ENCODE measurements around the gene CDH4. TPM values are rescaled to one million over a fixed set of nuclear protein-coding genes. Genes with fewer than 3 reads are reported as not detected.

Gene CDH4
- total RNA-seq, 1 donor from 2014 or later = 3.2 TPM

DNA sequence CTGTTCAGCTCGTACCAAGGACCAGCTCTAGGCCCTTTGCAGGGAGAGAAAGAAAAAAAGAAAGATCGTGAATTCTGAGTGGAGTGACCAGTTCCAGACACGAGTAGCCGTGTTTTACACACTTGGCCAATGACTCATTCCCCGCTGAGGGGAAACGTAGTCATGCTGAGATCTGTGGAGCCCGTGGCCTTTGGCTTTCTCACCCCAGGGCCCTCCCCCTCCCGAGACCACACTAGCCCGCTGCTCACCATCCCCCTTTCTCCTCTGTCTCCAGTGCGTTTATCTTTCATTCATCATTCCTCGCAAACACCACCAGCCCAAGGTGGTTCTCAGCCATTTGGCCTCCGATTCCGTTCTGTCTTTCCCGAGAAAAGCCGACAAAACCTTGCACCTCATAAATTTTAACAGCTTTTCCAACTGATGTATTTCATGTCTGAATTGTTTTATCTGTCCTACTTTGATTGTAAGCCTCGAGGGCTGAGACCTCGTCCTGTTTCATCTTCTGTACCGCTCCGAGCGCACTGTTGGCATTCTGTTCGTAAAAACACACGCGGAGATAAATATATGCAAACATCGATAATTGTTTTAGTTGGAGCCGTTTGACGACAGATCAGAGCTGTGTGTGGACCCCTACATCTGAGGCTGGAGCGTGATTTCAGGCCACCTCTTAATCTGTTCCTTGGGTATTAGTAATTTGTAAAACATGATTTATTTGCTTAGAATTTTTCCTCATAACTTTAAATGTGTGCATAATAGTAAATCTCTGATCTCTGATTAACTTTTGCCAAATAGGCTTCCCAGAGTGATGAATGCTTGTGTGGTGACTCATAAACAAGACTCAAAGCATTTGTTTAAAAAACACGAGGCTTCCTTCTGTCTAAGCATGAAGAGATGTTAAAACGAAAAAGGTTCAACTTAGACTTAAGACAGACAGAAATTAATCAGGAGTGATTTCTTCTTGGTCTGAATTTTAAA is 336.6 kb downstream of the CDH4 start:
- Histone ChIP-seq H3K4me1 (ENCODE audit: insufficient read depth, low read length) (peaks cover 20% of the 10 kb centered on the region), H2AFZ (ENCODE audit: low read depth, low read length) (peak overlapping the region; percentile 7), H4K20me1 (ENCODE audit: insufficient read depth, low read length) (no peaks in the 10 kb centered on the region), H3K4me2 (ENCODE audit: low read length) (peak overlapping the region; percentile 87), H3K27ac (ENCODE audit: low read depth, low read length) (peak overlapping the region; percentile 83), H3K36me3 (ENCODE audit: insufficient read depth, low read length) (no peaks in the 10 kb centered on the region), H3K27me3 (ENCODE audit: insufficient read depth, low read length) (no peaks in the 10 kb centered on the region), H3K9me3 (ENCODE audit: insufficient read depth, low read depth, low read length) (peaks cover 16% of the 10 kb centered on the region), H3K4me3 (ENCODE audit: insufficient read depth, low read depth, low read length) (peak overlapping the region; percentile 37), H3K9ac (ENCODE audit: low read length) (peak overlapping the region; percentile 75), H3K79me2 (ENCODE audit: insufficient read depth, low read length) (no peaks in the 10 kb centered on the region)
- peaks cover 23% of the 10 kb centered on the region for H3K4me1 Mint-ChIP-seq (ENCODE audit: low read depth, unreplicated experiment)
- H3K27ac Mint-ChIP-seq (ENCODE audit: unreplicated experiment) = peak overlapping the region; percentile 70
- TF ChIP-seq, protein P1, sequence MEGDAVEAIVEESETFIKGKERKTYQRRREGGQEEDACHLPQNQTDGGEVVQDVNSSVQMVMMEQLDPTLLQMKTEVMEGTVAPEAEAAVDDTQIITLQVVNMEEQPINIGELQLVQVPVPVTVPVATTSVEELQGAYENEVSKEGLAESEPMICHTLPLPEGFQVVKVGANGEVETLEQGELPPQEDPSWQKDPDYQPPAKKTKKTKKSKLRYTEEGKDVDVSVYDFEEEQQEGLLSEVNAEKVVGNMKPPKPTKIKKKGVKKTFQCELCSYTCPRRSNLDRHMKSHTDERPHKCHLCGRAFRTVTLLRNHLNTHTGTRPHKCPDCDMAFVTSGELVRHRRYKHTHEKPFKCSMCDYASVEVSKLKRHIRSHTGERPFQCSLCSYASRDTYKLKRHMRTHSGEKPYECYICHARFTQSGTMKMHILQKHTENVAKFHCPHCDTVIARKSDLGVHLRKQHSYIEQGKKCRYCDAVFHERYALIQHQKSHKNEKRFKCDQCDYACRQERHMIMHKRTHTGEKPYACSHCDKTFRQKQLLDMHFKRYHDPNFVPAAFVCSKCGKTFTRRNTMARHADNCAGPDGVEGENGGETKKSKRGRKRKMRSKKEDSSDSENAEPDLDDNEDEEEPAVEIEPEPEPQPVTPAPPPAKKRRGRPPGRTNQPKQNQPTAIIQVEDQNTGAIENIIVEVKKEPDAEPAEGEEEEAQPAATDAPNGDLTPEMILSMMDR (IDR thresholded peaks at IDR 0.05; ENCODE audit: insufficient read depth, low read depth, low read length) = no peak
- no peak for TF ChIP-seq EZH2 (IDR thresholded peaks at IDR 0.05; ENCODE audit: insufficient read depth, low read length)
- FAIRE-seq (peak; percentile 73), DNase-seq (ENCODE audit: low read depth) (peak; percentile 93)
- H3K27me3 Mint-ChIP-seq (ENCODE audit: low read depth, unreplicated experiment) = peaks cover 3% of the 10 kb centered on the region
- H3K9me3 Mint-ChIP-seq (ENCODE audit: unreplicated experiment) = peaks cover 3% of the 10 kb centered on the region
- H3K4me3 Mint-ChIP-seq (ENCODE audit: unreplicated experiment) = no peak overlapping the region
- no peaks in the 10 kb centered on the region for H3K36me3 Mint-ChIP-seq (ENCODE audit: low read depth, unreplicated experiment)

DNA sequence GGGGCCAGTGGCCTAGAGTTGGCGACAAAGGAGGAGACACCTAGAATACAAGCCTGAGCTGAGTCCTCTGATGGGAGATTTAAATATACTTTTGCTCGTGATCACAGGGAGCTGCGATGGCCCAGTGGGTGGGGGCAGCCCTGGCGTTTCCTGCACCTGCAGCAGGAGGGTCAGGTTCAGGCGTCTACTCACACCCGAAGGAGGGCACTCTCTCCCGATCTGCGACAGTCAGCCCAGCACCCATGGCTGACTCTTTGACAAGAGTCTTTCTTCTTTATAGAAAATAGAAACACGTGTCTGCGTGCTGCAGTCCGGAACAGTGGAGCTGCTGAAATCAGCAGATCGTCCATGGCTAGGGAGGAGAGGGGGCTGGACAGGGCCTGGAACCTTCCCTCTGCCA is 338.2 kb downstream of the CDH4 start:
- peaks cover 16% of the 10 kb centered on the region for H3K9me3 ChIP-seq (ENCODE audit: insufficient read depth, low read depth, low read length)
- Mint-ChIP-seq H3K4me3 (ENCODE audit: unreplicated experiment) (no peak overlapping the region), H3K27me3 (ENCODE audit: low read depth, unreplicated experiment) (no peaks in the 10 kb centered on the region), H3K27ac (ENCODE audit: unreplicated experiment) (no peak overlapping the region), H3K4me1 (ENCODE audit: low read depth, unreplicated experiment) (peaks cover 19% of the 10 kb centered on the region), H3K9me3 (ENCODE audit: unreplicated experiment) (peaks cover 3% of the 10 kb centered on the region), H3K36me3 (ENCODE audit: low read depth, unreplicated experiment) (peaks cover under 1% of the 10 kb centered on the region)
- no peak for TF ChIP-seq EZH2 (IDR thresholded peaks at IDR 0.05; ENCODE audit: insufficient read depth, low read length)
- TF ChIP-seq, protein P1 (IDR thresholded peaks at IDR 0.05; ENCODE audit: insufficient read depth, low read depth, low read length) = no peak
- no peak overlapping the region for H2AFZ ChIP-seq (ENCODE audit: low read depth, low read length)
- no peaks in the 10 kb centered on the region for H3K79me2 ChIP-seq (ENCODE audit: insufficient read depth, low read length)
- no peak overlapping the region for H3K4me3 ChIP-seq (ENCODE audit: insufficient read depth, low read depth, low read length)
- H3K4me2 ChIP-seq (ENCODE audit: low read length) = no peak overlapping the region
- no peaks in the 10 kb centered on the region for H4K20me1 ChIP-seq (ENCODE audit: insufficient read depth, low read length)
- FAIRE-seq (no peak), DNase-seq (ENCODE audit: low read depth) (no peak)
- no peak overlapping the region for H3K27ac ChIP-seq (ENCODE audit: low read depth, low read length)
- H3K27me3 ChIP-seq (ENCODE audit: insufficient read depth, low read length) = no peaks in the 10 kb centered on the region
- H3K36me3 ChIP-seq (ENCODE audit: insufficient read depth, low read length) = no peaks in the 10 kb centered on the region
- no peak overlapping the region for H3K9ac ChIP-seq (ENCODE audit: low read length)
- H3K4me1 ChIP-seq (ENCODE audit: insufficient read depth, low read length) = peaks cover 20% of the 10 kb centered on the region

DNA sequence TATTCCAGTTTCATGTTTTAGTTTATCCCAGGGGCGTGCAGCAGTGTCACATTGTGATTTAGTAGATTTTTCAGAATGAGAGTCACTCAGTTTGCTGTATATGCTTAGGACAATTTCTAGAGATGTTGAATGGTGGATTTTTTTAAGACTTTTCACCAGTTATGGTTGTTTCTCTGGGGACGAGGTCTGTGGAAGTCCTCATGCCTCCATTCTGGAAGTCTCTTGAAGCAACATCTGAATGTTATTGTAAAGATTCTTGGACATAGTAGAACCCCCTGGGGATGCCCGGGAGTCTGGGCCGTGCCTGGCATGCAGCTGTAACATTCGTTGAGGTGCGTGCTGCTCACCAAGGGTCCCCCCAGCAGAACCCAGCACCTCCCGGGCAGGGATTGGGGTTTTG is 341.5 kb downstream of the CDH4 start:
- H3K36me3 Mint-ChIP-seq (ENCODE audit: low read depth, unreplicated experiment) = peaks cover 4% of the 10 kb centered on the region
- Histone ChIP-seq H3K27ac (ENCODE audit: low read depth, low read length) (no peak overlapping the region), H3K9me3 (ENCODE audit: insufficient read depth, low read depth, low read length) (peaks cover 21% of the 10 kb centered on the region), H3K36me3 (ENCODE audit: insufficient read depth, low read length) (no peaks in the 10 kb centered on the region), H2AFZ (ENCODE audit: low read depth, low read length) (no peak overlapping the region), H3K4me3 (ENCODE audit: insufficient read depth, low read depth, low read length) (no peak overlapping the region), H3K27me3 (ENCODE audit: insufficient read depth, low read length) (no peaks in the 10 kb centered on the region), H4K20me1 (ENCODE audit: insufficient read depth, low read length) (no peaks in the 10 kb centered on the region), H3K9ac (ENCODE audit: low read length) (no peak overlapping the region), H3K4me1 (ENCODE audit: insufficient read depth, low read length) (peaks cover 14% of the 10 kb centered on the region), H3K4me2 (ENCODE audit: low read length) (no peak overlapping the region), H3K79me2 (ENCODE audit: insufficient read depth, low read length) (no peaks in the 10 kb centered on the region)
- H3K4me1 Mint-ChIP-seq (ENCODE audit: low read depth, unreplicated experiment) = peaks cover 10% of the 10 kb centered on the region
- H3K9me3 Mint-ChIP-seq (ENCODE audit: unreplicated experiment) = peaks cover 13% of the 10 kb centered on the region
- no peak for TF ChIP-seq EZH2 (IDR thresholded peaks at IDR 0.05; ENCODE audit: insufficient read depth, low read length)
- TF ChIP-seq, protein P1 (IDR thresholded peaks at IDR 0.05; ENCODE audit: insufficient read depth, low read depth, low read length) = no peak
- no peak overlapping the region for H3K27ac Mint-ChIP-seq (ENCODE audit: unreplicated experiment)
- no peak for DNase-seq (ENCODE audit: low read depth)
- no peak overlapping the region for H3K4me3 Mint-ChIP-seq (ENCODE audit: unreplicated experiment)
- FAIRE-seq = no peak
- H3K27me3 Mint-ChIP-seq (ENCODE audit: low read depth, unreplicated experiment) = peaks cover 2% of the 10 kb centered on the region

All from astrocyte (in vitro differentiated cells and primary cell).